ENCODE data around the gene CSNK1G2.

DNA sequence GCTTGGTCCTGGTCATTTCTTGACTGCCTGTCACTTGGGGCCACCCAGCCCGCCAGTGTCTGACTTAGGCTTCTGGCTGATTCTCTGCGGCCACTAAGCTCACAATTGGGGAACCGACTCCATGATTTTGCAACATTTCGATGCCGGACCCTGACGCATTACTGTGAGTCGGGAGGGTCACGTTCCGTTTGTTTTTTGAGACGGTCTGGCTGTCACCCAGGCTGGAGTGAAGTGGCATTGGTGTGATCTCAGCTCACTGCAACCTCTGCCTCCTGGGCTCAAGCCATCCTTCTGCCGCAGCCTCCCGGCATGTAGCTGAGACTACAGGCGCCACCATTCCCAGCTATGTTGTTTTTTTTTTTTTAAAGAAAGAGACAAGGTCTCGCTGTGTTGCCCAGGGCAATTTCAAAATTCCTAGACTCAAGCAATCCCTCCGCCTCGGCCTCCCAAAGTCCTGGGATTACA is 39.0 kb upstream of the CSNK1G2 start:
- TF ChIP-seq POLR2AphosphoS5 (IDR thresholded peaks at IDR 0.05): no peak
- TF ChIP-seq, protein P1, sequence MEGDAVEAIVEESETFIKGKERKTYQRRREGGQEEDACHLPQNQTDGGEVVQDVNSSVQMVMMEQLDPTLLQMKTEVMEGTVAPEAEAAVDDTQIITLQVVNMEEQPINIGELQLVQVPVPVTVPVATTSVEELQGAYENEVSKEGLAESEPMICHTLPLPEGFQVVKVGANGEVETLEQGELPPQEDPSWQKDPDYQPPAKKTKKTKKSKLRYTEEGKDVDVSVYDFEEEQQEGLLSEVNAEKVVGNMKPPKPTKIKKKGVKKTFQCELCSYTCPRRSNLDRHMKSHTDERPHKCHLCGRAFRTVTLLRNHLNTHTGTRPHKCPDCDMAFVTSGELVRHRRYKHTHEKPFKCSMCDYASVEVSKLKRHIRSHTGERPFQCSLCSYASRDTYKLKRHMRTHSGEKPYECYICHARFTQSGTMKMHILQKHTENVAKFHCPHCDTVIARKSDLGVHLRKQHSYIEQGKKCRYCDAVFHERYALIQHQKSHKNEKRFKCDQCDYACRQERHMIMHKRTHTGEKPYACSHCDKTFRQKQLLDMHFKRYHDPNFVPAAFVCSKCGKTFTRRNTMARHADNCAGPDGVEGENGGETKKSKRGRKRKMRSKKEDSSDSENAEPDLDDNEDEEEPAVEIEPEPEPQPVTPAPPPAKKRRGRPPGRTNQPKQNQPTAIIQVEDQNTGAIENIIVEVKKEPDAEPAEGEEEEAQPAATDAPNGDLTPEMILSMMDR (IDR thresholded peaks at IDR 0.05): no peak
- no peak for TF ChIP-seq POLR2A (IDR thresholded peaks at IDR 0.05)
